K562 (cell line): ENCODE data around the gene NXPH4. TPM values are rescaled to one million over a fixed set of nuclear protein-coding genes. Genes with fewer than 3 reads are reported as not detected.
A peak's percentile ranks its signal among the peaks of the same experiment; 100 is the strongest.

Source experiments
- AFF1 ChIP-seq, 2 experiments: fragments of 450-650 bp; IDR thresholded peaks; 2 replicates each; pipeline ENCODE4 v1.6.1; 2018; ENCODE audit warnings: mild to moderate bottlenecking in 2 of 2, low read depth in 1 of 2; ENCODE audit not compliant: partially characterized antibody in 2 of 2
- CUX1 ChIP-seq: fragments of 200-800 bp; sonication (Bioruptor generic); IDR thresholded peaks from 2 replicates; pipeline ENCODE4 v1.6.1; 2016; ENCODE audit warnings: missing genetic modification characterization, missing compliant biosample characterization
- GABPB1 ChIP-seq: sonication (generic); formaldehyde crosslinking; IDR thresholded peaks from 2 replicates; pipeline ENCODE4 v1.8.0; 2022; ENCODE audit warnings: mild to moderate bottlenecking, missing genetic modification reagents
- IRF1 ChIP-seq: sonication (generic); formaldehyde crosslinking; IDR thresholded peaks from 2 replicates; pipeline ENCODE4 v1.8.0; 2022; ENCODE audit warnings: missing genetic modification reagents, mild to moderate bottlenecking, borderline replicate concordance
- MYNN ChIP-seq, 2 experiments: sonication (generic); formaldehyde crosslinking in 1 of 2; IDR thresholded peaks; 2 replicates each; pipeline versions ENCODE4 v1.5.0 to v1.6.1; 2016 to 2020; ENCODE audit warnings: antibody characterized with exemption in 1 of 2, missing genetic modification reagents in 1 of 2
- OTX1 ChIP-seq: fragments of 450-650 bp; formaldehyde crosslinking; IDR thresholded peaks from 2 replicates; pipeline ENCODE4 v1.4.0; 2022; ENCODE audit warnings: mild to moderate bottlenecking
- SREBF2 ChIP-seq: sonication (generic); formaldehyde crosslinking; IDR thresholded peaks from 2 replicates; pipeline ENCODE4 v1.4.0; 2020; ENCODE audit warnings: mild to moderate bottlenecking, missing genetic modification reagents
- U2AF2 ChIP-seq: fragments of 200-400 bp; formaldehyde crosslinking; optimal IDR thresholded peaks from 2 replicates; pipeline ENCODE3; 2017; ENCODE audit warnings: low read depth, mild to moderate bottlenecking, low read length
- ZNF175 ChIP-seq: fragments of 200-800 bp; sonication (Bioruptor generic); IDR thresholded peaks from 2 replicates; pipeline ENCODE4 v1.6.1; 2016; ENCODE audit warnings: low read depth, mild to moderate bottlenecking, missing genetic modification characterization, missing compliant biosample characterization
- ZNF282 ChIP-seq: sonication (generic); formaldehyde crosslinking; IDR thresholded peaks from 2 replicates; pipeline ENCODE4 v1.8.1; 2023; ENCODE audit warnings: missing genetic modification reagents
- ZNF347 ChIP-seq: fragments of 450-650 bp; formaldehyde crosslinking; IDR thresholded peaks from 2 replicates; pipeline ENCODE4 v1.4.0; 2020; ENCODE audit warnings: low read depth, mild to moderate bottlenecking, moderate library complexity
- ZNF398 ChIP-seq: fragments of 250-450 bp; sonication (Bioruptor Pico); IDR thresholded peaks from 2 replicates; pipeline ENCODE4 v1.8.0; 2021; ENCODE audit warnings: moderate library complexity, mild to moderate bottlenecking, inconsistent platforms
- ZNF76 ChIP-seq: fragments of 250-450 bp; sonication (Bioruptor Pico); IDR thresholded peaks from 2 replicates; pipeline ENCODE4 v1.4.0; 2020; ENCODE audit warnings: mild to moderate bottlenecking, moderate library complexity, borderline replicate concordance
- polyA plus RNA-seq, 8 experiments: library from polyadenylated mRNA; depleted of rRNA in 4 of 8; stranded (reverse) in 5 of 8; unstranded in 3 of 8; fragments of >200 nt; fragmentation: Nextera tagmentation in 2 of 8; fragmentation: Illumina TruSeq in 1 of 8; extraction: Ambion mirVana in 2 of 8; extraction: Trizol in 1 of 8; gene quantifications; 2 replicates each; pipeline versions ENCODE4 v1.2.1 to v1.2.3, GENCODE V29; 2011 to 2014; ENCODE audit warnings: inconsistent platforms in 1 of 8, missing spikeins in 1 of 8
- total RNA-seq, 7 experiments: library from RNA; depleted of rRNA in 6 of 7; stranded (reverse); fragments of >200 nt in 6 of 7; fragmentation: Illumina TruSeq in 2 of 7; extraction: Trizol in 2 of 7; gene quantifications; 2 replicates each; pipeline versions ENCODE4 v1.2.1 to v1.2.3, GENCODE V29; 2011 to 2021; ENCODE audit warnings: low replicate concordance in 1 of 7

The NXPH4 gene
- total and polyA plus RNA-seq, 9 of the 15 experiments (the other 6 are each of a cell fraction or from before 2014, with no cell fraction given) = 0.49 to 2.7 (median 1.1) TPM; not detected in 4

- TF ChIP-seq CUX1 (CRISPR knock-in tag) = no peak
- no peak for TF ChIP-seq MYNN (IDR thresholded peaks at IDR 0.05)
- TF ChIP-seq MYNN (CRISPR knock-in tag; IDR thresholded peaks at IDR 0.05) = no peak
- TF ChIP-seq GABPB1 (CRISPR knock-in tag) = peak; percentile 81
- TF ChIP-seq IRF1 (CRISPR knock-in tag) = no peak
- TF ChIP-seq ZNF175 = no peak
- TF ChIP-seq SREBF2 (CRISPR knock-in tag) = no peak
- no peak for TF ChIP-seq OTX1 (CRISPR knock-in tag)
- TF ChIP-seq U2AF2 = no peak
- no peak for TF ChIP-seq ZNF398 (CRISPR knock-in tag)
- TF ChIP-seq ZNF282 = no peak
- TF ChIP-seq AFF1 (IDR thresholded peaks at IDR 0.05; ENCODE audit: low read depth in 1 of 2, partially characterized antibody in 2 of 2) = no peak
- TF ChIP-seq ZNF347 = no peak
- TF ChIP-seq ZNF76 (CRISPR knock-in tag) = no peak
Observed at GRCh38 chr12:57238854-57239554, 22.4 kb downstream of the NXPH4 start (continued).
